ENCODE results near the gene CHI3L1.

The CHI3L1 gene

GRCh38 chr1:203181586-203182386 is 4.7 kb downstream of the CHI3L1 start:
- DNase-seq = peak in 2 of 4 experiments; percentile 19 to 31

- no peak for DNase-seq
Measured at GRCh38 chr1:203180611-203181330, 5.7 kb downstream of the CHI3L1 start.

GRCh38 chr1:203179667-203180005 is 6.9 kb downstream of the CHI3L1 start:
- DNase-seq = no peak

- DNase-seq = peak in 1 of 4 experiments; percentile 47
Measured at GRCh38 chr1:203178821-203179666, 7.5 kb downstream of the CHI3L1 start.

GRCh38 chr1:203178083-203178482 is 8.4 kb downstream of the CHI3L1 start:
- peak in 1 of 4 experiments; percentile 24 for DNase-seq

- peak; percentile 64 to 84 (median 80) for DNase-seq
Measured at GRCh38 chr1:203177470-203178039, 8.9 kb downstream of the CHI3L1 start.

- peak in 2 of 4 experiments; percentile 46 to 51 for DNase-seq
Measured at GRCh38 chr1:203177036-203177405, 9.5 kb downstream of the CHI3L1 start.

GRCh38 chr1:203176273-203177035 is 10.1 kb downstream of the CHI3L1 start:
- peak; percentile 22 to 39 (median 36) for DNase-seq

- peak; percentile 79 to 89 (median 88) for DNase-seq
Measured at GRCh38 chr1:203175827-203176241, 10.7 kb downstream of the CHI3L1 start.

- DNase-seq = peak in 1 of 4 experiments; percentile 41
Measured at GRCh38 chr1:203175237-203175826, 11.2 kb downstream of the CHI3L1 start, which contains the start of gene MYBPH. Gene MYBPH (minus strand): TSS chr1:203175826. CDS start chr1:203175755, 71 bp downstream.

- DNase-seq = no peak
Measured at GRCh38 chr1:203174324-203174985, 12.0 kb downstream of the CHI3L1 start.

GRCh38 chr1:203173566-203173965 is 12.9 kb downstream of the CHI3L1 start:
- no peak for DNase-seq

- DNase-seq = peak in 1 of 4 experiments; percentile 27
Measured at GRCh38 chr1:203173011-203173555, 13.4 kb downstream of the CHI3L1 start.

GRCh38 chr1:203172184-203173010 is 14.1 kb downstream of the CHI3L1 start:
- peak; percentile 69 to 87 (median 78) for DNase-seq

GRCh38 chr1:203171341-203172183 is 14.9 kb downstream of the CHI3L1 start:
- DNase-seq = no peak

GRCh38 chr1:203170625-203171330 is 15.7 kb downstream of the CHI3L1 start:
- no peak for DNase-seq

- no peak for DNase-seq
Measured at GRCh38 chr1:203169770-203170520, 16.6 kb downstream of the CHI3L1 start.

All from suppressor macrophage (primary cell).